ENCODE measurements around the gene INPP5E.

DNA sequence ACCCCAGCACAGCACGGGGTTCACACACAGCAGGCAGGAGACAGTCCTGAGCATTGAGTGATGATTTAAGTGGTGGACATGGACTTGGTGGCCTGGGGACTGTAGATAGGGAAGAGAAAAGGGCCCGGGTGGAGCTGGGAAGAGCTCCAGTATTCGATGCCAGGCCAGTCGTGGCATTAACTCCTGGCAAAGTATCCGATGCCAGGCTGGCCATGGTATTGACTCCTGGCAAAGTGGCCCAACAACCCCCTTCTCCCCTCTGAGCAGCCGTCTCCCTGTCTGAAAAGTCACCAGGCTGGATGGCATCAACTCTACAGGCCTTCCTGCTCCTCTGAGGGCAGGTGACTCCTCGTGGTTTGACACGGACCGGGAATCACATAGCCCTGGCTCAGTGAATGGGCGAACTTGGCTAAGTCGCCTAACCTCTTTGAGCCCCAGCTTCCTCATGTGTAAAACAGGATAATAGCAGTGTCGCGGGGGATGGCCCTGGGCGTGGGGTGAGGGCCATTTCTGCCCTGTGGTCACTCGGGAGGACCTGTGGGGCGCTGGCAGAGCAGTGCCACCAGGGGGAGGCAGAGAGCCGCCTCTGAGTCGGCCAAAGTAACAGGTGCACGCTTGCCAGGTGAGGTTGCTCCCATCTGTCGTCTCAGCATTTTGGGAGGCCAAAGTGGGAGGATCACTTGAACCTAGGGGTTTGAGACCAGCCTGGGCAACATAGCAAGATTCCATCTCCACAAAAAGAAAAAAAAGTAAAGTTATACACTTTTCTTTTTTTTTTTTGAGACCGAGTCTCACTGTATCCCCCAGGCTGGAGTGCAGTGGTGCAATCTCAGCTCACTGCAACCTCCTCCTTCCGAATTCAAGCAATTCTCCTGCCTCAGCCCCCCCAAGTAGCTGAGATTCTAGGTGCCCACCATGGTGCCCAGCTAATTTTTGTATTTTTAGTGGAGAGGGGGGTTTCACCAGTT, 48.9 kb upstream of the INPP5E start:
- TF ChIP-seq, protein P1, sequence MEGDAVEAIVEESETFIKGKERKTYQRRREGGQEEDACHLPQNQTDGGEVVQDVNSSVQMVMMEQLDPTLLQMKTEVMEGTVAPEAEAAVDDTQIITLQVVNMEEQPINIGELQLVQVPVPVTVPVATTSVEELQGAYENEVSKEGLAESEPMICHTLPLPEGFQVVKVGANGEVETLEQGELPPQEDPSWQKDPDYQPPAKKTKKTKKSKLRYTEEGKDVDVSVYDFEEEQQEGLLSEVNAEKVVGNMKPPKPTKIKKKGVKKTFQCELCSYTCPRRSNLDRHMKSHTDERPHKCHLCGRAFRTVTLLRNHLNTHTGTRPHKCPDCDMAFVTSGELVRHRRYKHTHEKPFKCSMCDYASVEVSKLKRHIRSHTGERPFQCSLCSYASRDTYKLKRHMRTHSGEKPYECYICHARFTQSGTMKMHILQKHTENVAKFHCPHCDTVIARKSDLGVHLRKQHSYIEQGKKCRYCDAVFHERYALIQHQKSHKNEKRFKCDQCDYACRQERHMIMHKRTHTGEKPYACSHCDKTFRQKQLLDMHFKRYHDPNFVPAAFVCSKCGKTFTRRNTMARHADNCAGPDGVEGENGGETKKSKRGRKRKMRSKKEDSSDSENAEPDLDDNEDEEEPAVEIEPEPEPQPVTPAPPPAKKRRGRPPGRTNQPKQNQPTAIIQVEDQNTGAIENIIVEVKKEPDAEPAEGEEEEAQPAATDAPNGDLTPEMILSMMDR (IDR thresholded peaks at IDR 0.05), result peak; percentile 95 to 99 (median 98)
- peak in 1 of 2 donors; percentile 12 for TF ChIP-seq POLR2A (IDR thresholded peaks at IDR 0.05)
